Left lobe of liver (tissue), 2 donors: ENCODE data around the gene KSR1. TPM values are rescaled to one million over a fixed set of nuclear protein-coding genes. Genes with fewer than 3 reads are reported as not detected.
"Not testable (repeated sequence)": the region's sequence is repeated elsewhere in the genome, so short reads cannot be mapped to it uniquely, and the experiment has no call there.

ENCODE experiments used
- ATAC-seq: fragments of 200-7000 bp; cut with Tn5 transposase; one replicate; pipeline ENCODE4 v1.9.1; 2020; ENCODE audit warnings: mild to moderate bottlenecking, moderate library complexity
- DNase-seq: peaks from one replicate; pipeline ENCODE4 v3.0.0-alpha.2; 2020; ENCODE audit warnings: low spot score
- total RNA-seq: library from RNA; stranded (reverse); gene quantifications from one replicate; pipeline ENCODE4 v1.2.1, GENCODE V29; 2021
- donor health status: DM: no; HTN: no; CAD: no; lungs with moderate emphysema.
- donor health status: DM: no; HTN: yes; CAD: no.

Gene KSR1
- total RNA-seq, 1 donor from 2014 or later: 11.4 TPM

DNA sequence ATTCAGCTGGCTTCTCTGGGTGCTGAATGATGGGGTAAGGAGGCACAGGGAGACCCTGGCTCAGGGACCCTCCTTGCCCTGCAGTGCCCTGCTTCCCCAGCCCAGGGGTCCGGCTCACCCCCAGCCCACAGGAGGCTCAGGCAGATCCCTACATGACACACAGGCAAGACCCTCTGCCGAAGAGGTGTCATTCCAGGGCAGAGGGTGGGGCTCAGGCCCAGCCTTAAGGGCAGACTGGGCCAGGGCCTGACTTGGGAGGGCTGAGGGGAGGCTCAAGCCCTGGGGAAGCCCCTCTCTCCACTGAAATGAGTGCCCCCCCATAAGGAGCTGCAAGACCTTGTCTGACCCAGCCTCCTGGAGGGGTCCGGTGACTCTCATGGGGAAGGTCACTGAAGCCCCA, 30.3 kb upstream of the KSR1 start:
- DNase-seq: no peak
- ATAC-seq: no peak

DNA sequence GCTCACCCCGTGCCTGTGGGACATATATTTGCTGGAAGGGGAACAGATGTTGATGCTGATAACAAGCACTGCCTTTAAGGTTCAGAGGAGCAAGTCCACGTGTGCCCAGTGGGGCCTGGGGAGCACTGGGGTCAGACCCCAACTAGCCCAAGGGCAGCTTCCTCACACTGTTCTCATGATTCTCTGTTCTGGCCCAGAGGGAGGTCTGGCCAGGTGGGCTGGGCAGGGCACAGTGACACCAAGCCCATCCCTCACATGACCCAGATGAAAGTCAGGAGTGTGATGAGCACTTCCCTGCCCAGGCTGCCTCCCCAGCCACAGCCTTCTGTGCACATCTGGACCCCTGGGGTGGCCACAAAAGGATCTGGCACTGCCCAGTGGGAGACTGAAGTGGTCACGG, 29.8 kb upstream of the KSR1 start:
- ATAC-seq, DNase-seq: not testable (repeated sequence)

- DNase-seq, ATAC-seq: not testable (repeated sequence)
Observed at GRCh38 chr17:27427166-27427862, 28.9 kb upstream of the KSR1 start.

GRCh38 chr17:27428781-27429505, 27.3 kb upstream of the KSR1 start:
- ATAC-seq (no peak), DNase-seq (no peak)

DNA sequence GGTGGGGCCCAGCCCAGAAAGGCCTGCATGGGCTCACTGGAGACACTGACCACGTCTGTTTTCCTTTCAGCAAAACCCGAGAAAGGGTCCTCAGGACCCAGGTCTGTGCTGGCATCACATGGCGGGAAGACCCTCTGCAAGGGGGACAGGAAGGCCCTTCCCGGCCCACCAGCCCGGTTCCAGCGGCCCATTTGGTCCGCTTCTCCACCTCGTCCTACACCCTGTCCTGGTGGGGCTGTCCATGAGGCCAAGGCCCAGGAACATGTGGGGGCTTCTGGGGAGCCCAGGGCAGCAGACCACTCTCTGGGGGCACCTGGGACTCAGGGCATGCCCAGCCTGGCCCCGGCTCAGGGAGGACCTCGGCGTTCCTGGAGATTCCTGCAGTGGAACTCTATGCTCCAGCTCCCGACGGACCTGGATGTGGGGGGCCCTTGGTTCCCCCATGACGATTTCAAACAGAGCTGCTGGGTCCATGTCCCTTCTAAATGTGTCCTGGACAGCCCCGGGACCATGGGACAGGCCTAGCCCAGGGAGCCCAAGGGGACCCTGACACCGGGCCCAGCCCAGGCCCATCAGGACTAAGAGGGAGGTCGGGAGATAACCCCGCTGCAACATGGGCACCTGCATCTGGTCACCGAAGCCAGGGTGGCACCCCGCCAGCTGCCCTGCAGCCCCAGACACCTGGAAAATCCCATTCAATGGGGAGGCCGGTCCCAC, 26.4 kb upstream of the KSR1 start:
- no peak for ATAC-seq
- no peak for DNase-seq

GRCh38 chr17:27430383-27430840, 25.8 kb upstream of the KSR1 start:
- no peak for DNase-seq

DNA sequence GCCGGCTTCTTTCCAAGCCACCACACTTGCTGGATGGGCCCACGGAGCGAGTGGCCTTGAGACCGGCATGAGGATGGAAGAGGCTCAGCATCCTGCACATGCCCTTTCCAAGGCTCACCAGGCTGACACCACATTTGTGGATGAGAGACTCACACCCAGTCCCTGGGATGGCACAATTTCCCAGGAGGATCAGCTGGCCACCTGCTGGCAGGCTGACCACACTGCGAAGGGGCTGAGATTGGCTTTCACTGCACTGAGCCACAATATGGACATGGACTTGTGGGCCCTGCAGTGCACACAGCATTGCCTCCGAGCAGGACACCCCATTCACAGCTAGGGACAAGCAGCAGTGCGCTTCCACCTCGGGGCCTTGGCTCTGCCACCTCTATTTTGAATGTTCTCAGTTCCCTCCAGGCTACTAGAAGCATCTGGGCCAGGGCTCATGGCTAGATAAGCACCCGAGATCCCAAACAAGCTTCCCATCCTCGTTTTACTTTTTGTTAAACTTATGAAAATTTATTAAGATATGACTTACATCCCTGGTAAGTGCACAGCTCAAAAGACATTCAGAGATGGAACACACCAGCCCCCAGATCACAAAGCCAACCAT, 25.3 kb upstream of the KSR1 start:
- no peak for DNase-seq

More at GRCh38 chr17:27430383-27430840, 25.8 kb upstream of the KSR1 start:
- no peak for ATAC-seq

GRCh38 chr17:27433521-27433920, 22.7 kb upstream of the KSR1 start:
- ATAC-seq: no peak
- DNase-seq: no peak

More for the DNA sequence above, 25.3 kb upstream of the KSR1 start:
- ATAC-seq: peak; percentile 84

DNA sequence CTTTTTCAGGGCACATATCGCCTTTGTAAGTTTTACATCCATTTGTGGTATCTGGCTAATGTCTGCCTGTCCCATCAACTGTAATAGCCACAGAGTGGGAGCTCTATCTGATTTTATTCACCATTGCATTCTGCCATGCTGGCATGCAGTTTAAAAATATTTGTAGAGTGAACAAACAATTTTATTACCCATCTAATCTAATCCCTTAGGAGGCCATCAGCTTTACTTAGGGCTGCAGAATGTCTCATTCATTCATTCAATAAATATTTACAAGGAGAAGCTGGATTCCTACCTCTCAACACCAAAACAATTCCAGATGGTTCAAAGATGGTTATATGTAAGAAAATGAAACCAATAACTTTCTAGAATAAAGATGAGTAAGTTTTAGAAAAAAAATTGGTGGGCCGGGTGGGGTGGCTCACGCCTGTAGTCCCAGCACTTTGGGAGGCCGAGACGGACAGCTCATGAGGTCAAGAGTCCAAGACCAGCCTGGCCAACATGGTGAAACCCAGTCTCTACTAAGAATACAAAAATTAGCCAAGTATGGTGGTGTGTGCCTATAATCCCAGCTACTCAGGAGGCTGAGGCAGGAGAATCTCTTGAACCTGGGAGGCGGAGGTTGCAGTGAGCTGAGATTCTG, 20.7 kb upstream of the KSR1 start:
- not testable (repeated sequence) for ATAC-seq, DNase-seq

GRCh38 chr17:27438348-27438998, 17.8 kb upstream of the KSR1 start:
- no peak for DNase-seq
- ATAC-seq: no peak

DNA sequence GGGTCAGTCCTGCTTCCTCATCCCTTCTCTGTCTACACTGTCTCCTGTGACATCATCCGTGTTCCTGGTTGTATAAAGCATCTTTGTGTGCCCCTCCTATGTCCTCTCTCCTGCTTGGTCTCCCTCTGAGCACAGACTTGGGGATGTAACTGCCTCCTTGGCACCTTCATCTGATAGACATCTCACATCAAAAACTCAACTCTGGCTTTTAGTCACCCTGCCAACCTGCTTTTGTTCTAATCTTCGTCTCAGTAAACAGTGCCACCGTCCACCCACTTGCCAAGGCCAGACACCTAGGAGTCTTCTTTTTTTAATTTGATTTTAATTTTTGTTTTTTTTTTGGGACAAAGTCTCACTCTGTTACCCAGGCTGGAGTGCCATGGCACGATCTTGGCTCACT, 16.9 kb upstream of the KSR1 start:
- ATAC-seq: no peak

DNA sequence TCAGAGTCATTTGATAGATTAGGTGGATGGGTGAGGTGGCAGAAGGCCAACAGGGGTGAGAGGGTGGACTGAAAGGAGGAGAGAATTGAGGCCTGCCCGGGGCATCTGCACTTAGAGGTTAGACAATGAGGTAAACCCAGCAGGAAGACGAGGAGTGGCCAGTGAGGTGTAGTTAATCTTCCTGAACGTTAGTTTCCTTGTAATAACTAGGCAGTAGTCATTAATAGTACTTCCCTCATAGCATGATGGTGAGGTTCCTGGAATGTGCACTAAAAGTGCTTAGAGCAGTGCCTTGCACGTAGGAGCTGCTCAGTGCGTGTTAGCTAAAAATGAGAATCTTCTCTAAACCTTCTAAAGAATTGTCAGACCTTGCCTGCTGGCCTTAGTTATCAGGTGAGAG, 13.5 kb upstream of the KSR1 start:
- no peak for ATAC-seq
- DNase-seq: no peak

More for the DNA sequence above, 16.9 kb upstream of the KSR1 start:
- DNase-seq: no peak

DNA sequence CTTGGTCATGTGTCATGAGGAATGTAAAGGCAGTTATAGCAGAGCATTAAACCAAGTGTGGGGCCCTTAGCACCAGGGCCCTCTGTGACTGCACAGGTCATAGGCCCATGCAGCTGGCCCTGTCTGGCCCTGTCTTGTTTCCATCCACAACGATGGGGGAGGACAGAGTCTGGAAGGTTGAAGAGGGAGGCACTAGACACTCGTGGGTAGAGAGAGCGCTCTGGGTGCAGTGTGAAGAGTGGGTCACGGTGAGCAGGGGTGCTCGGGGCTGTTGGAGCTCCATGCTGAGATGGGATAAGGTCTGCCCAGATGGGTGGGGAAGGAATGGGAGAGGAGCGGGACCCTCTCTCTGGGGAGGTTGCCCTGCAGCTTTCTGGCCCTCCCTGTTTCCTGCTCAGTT, 12.8 kb upstream of the KSR1 start:
- DNase-seq (no peak), ATAC-seq (no peak)

- no peak for DNase-seq
- no peak for ATAC-seq
Observed at GRCh38 chr17:27445971-27446370, 10.3 kb upstream of the KSR1 start.

DNA sequence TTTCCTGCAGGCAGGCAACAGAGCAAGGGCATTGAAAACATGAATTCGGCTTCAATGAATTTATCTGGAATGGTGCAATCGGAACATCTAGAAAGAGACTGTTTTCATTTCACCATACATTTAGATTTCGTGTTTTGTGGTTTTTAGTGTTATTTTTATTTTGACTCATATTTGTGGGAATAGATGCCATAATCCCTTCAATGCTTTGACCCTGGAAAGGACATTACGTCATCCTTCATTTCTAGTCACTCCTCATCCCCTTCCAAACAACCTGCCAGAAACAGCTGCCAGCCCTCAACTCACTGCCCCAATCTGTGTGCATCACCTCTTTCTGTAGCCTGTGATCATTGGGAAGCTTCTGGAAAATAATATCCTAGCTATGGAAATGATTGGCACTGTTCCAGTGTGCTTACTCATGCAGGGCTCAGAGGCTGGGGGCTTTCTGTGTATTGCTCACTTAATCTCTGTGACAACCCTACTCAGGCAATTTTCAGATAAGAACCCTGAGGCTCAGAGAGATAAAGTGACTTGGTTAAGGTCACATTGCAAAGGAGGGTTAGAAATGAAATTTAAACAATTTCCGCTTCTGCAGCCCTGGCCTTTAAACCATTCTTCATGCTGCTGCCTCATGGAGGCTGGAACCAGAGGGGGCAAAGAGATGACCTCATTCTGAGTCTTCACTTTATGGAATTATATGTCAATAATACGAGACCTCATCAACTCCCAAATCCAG, 9.5 kb upstream of the KSR1 start:
- ATAC-seq: no peak

GRCh38 chr17:27448534-27448933, 7.7 kb upstream of the KSR1 start:
- not testable (repeated sequence) for DNase-seq, ATAC-seq

More for the DNA sequence above, 9.5 kb upstream of the KSR1 start:
- no peak for DNase-seq

- ATAC-seq (no peak), DNase-seq (no peak)
Observed at GRCh38 chr17:27449541-27449940, 6.7 kb upstream of the KSR1 start.

GRCh38 chr17:27449988-27450387, 6.3 kb upstream of the KSR1 start:
- ATAC-seq (no peak), DNase-seq (no peak)

- no peak for DNase-seq
- no peak for ATAC-seq
Observed at GRCh38 chr17:27450416-27450815, 5.8 kb upstream of the KSR1 start.
